HG03108 (cell line): ENCODE measurements around the gene BRF1.
A peak's percentile ranks its signal among the peaks of the same experiment; 100 is the strongest.

Experiments
- ATAC-seq: cut with Tn5 transposase; IDR thresholded peaks from one replicate; pipeline ENCODE4 v1.9.1; 2021; ENCODE audit warnings: moderate library complexity; ENCODE audit not compliant: unreplicated experiment

BRF1 gene

GRCh38 chr14:105269405-105269804 lies 31.4 kb downstream of the BRF1 start:
- ATAC-seq: no peak

- ATAC-seq: no peak
These were observed 32.0 kb downstream of the BRF1 start for GRCh38 chr14:105268736-105269354.

- no peak for ATAC-seq
These were observed 32.8 kb downstream of the BRF1 start for GRCh38 chr14:105267820-105268548.

GRCh38 chr14:105261781-105262180 lies 39.0 kb downstream of the BRF1 start:
- no peak for ATAC-seq

- no peak for ATAC-seq
These were observed 39.8 kb downstream of the BRF1 start for GRCh38 chr14:105260959-105261358.

- ATAC-seq: no peak
These were observed 42.0 kb downstream of the BRF1 start for GRCh38 chr14:105258846-105259245.

- ATAC-seq: no peak
These were observed 43.3 kb downstream of the BRF1 start for GRCh38 chr14:105257464-105257863.

- ATAC-seq: no peak
These were observed 44.4 kb downstream of the BRF1 start for GRCh38 chr14:105256292-105256960.

GRCh38 chr14:105255021-105255507 lies 45.7 kb downstream of the BRF1 start:
- ATAC-seq: no peak

GRCh38 chr14:105253329-105253682 lies 47.5 kb downstream of the BRF1 start:
- no peak for ATAC-seq

- ATAC-seq: no peak
These were observed 48.1 kb downstream of the BRF1 start for GRCh38 chr14:105252552-105253328.

GRCh38 chr14:105251920-105252319 lies 48.9 kb downstream of the BRF1 start:
- ATAC-seq: no peak

GRCh38 chr14:105250986-105251385 lies 49.8 kb downstream of the BRF1 start:
- ATAC-seq: no peak

- no peak for ATAC-seq
These were observed 50.8 kb downstream of the BRF1 start for GRCh38 chr14:105250008-105250366.

GRCh38 chr14:105249182-105250007 lies 51.4 kb downstream of the BRF1 start:
- ATAC-seq: no peak

GRCh38 chr14:105248368-105249181 lies 52.2 kb downstream of the BRF1 start, which contains the start of gene BTBD6:
TSS of gene BTBD6 (plus strand) at chr14:105248533. CDS start at chr14:105248712, 179 bp downstream.
- ATAC-seq: peak; percentile 78

GRCh38 chr14:105247715-105248367 lies 53.0 kb downstream of the BRF1 start:
- no peak for ATAC-seq

- ATAC-seq: no peak
These were observed 53.8 kb downstream of the BRF1 start for GRCh38 chr14:105247026-105247425.

GRCh38 chr14:105244334-105244733 lies 56.5 kb downstream of the BRF1 start:
- ATAC-seq: no peak
